Sigmoid colon (tissue), 4 donors: ENCODE results near the gene HCRT.

ENCODE experiments used
- CTCF ChIP-seq, 4 experiments: fragments of 450-650 bp in 3 of 4; fragments of 200-600 bp in 1 of 4; IDR thresholded peaks; one replicate each; pipeline ENCODE4 v1.5.1; 2016 to 2019; ENCODE audit warnings: antibody characterized with exemption in 4 of 4, mild to moderate bottlenecking in 3 of 4, moderate library complexity in 2 of 4
- POLR2A ChIP-seq, 2 donors: fragments of 450-650 bp; IDR thresholded peaks; one replicate each; pipeline ENCODE4 v1.6.1; 2016; ENCODE audit warnings: antibody characterized with exemption in 2 of 2, mild to moderate bottlenecking in 2 of 2, moderate library complexity in 2 of 2
- POLR2AphosphoS5 ChIP-seq, 4 donors: sonication (generic); formaldehyde crosslinking; IDR thresholded peaks; one replicate each; pipeline ENCODE4 v1.6.1; 2017; ENCODE audit warnings: antibody characterized with exemption in 4 of 4

GRCh38 chr17:42199416-42200011, 14.3 kb upstream of the HCRT start:
- TF ChIP-seq CTCF (IDR thresholded peaks at IDR 0.05) (no peak), POLR2A (IDR thresholded peaks at IDR 0.05) (no peak), POLR2AphosphoS5 (IDR thresholded peaks at IDR 0.05) (no peak)
